ENCODE data around the gene XCL1.
"Not testable (repeated sequence)": the region's sequence is repeated elsewhere in the genome, so short reads cannot be mapped to it uniquely, and the experiment has no call there.

Gene XCL1

GRCh38 chr1:168570652-168571051, 5.8 kb upstream of the XCL1 start:
- ChIA-PET CTCF (no interaction called here), POLR2A (ENCODE audit: low non-redundant PET) (no interaction called here)
- TF ChIP-seq CTCF (conservative IDR thresholded peaks at IDR 0.05; ENCODE audit: low read depth): no peak
- no peak for DNase-seq (ENCODE audit: low spot score)
- no peak overlapping the region for H3K27ac ChIP-seq

GRCh38 chr1:168572633-168573032, 3.8 kb upstream of the XCL1 start:
- CTCF ChIA-PET: no interaction called here
- H3K27ac ChIP-seq: no peak overlapping the region
- POLR2A ChIA-PET (ENCODE audit: low non-redundant PET): no interaction called here
- DNase-seq (ENCODE audit: low spot score): no peak
- no peak for TF ChIP-seq CTCF (conservative IDR thresholded peaks at IDR 0.05; ENCODE audit: low read depth)

GRCh38 chr1:168574234-168574633, 2.2 kb upstream of the XCL1 start:
- DNase-seq (ENCODE audit: low spot score); H3K27ac ChIP-seq; CTCF ChIA-PET; POLR2A ChIA-PET (ENCODE audit: low non-redundant PET): not testable (repeated sequence)
- TF ChIP-seq CTCF (conservative IDR thresholded peaks at IDR 0.05; ENCODE audit: low read depth): peak; percentile 52

GRCh38 chr1:168578531-168579185, 2.3 kb downstream of the XCL1 start:
- DNase-seq (ENCODE audit: low spot score); POLR2A ChIA-PET (ENCODE audit: low non-redundant PET); H3K27ac ChIP-seq: not testable (repeated sequence)
- CTCF ChIA-PET: interaction anchor here (0.6 kb wide), 1 partner anchor 11 kb away, joined by 3 read pairs; no protein-coding TSS in a partner anchor

GRCh38 chr1:168580290-168580689, 3.9 kb downstream of the XCL1 start:
- H3K27ac ChIP-seq; DNase-seq (ENCODE audit: low spot score); POLR2A ChIA-PET (ENCODE audit: low non-redundant PET): not testable (repeated sequence)
- CTCF ChIA-PET: interaction anchor here (0.6 kb wide), 2 partner anchors 102 to 136 kb away, joined by 3 read pairs; no protein-coding TSS in a partner anchor

GRCh38 chr1:168580991-168581390, 4.6 kb downstream of the XCL1 start:
- CTCF ChIA-PET; POLR2A ChIA-PET (ENCODE audit: low non-redundant PET); H3K27ac ChIP-seq; DNase-seq (ENCODE audit: low spot score): not testable (repeated sequence)

- no peak for TF ChIP-seq CTCF (conservative IDR thresholded peaks at IDR 0.05; ENCODE audit: low read depth)
- H3K27ac ChIP-seq: no peak overlapping the region
- CTCF ChIA-PET: interaction anchor here (0.5 to 1.4 kb wide), 2 partner anchors 239 to 336 kb away, joined by 3 to 5 read pairs; no protein-coding TSS in a partner anchor
- no peak for DNase-seq (ENCODE audit: low spot score)
- POLR2A ChIA-PET (ENCODE audit: low non-redundant PET): no interaction called here
Observed at GRCh38 chr1:168581817-168582572, 5.6 kb downstream of the XCL1 start.

GRCh38 chr1:168582688-168583336, 6.4 kb downstream of the XCL1 start:
- no peak for DNase-seq (ENCODE audit: low spot score)
- TF ChIP-seq CTCF (conservative IDR thresholded peaks at IDR 0.05; ENCODE audit: low read depth): no peak
- no peak overlapping the region for H3K27ac ChIP-seq
- ChIA-PET POLR2A (ENCODE audit: low non-redundant PET) (no interaction called here), CTCF (interaction anchor here (0.5 to 1.4 kb wide), 2 partner anchors 240 to 335 kb away, joined by 3 to 5 read pairs; no protein-coding TSS in a partner anchor)
